HG03196 (cell line): ENCODE results near the gene C1RL.

Source experiments
- ATAC-seq: cut with Tn5 transposase; IDR thresholded peaks from one replicate; pipeline ENCODE4 v1.9.1; 2021; ENCODE audit not compliant: unreplicated experiment

Gene C1RL

GRCh38 chr12:7093486-7093885 is 15.5 kb downstream of the C1RL start:
- no peak for ATAC-seq

GRCh38 chr12:7092986-7093460 is 16.0 kb downstream of the C1RL start:
- ATAC-seq: no peak

GRCh38 chr12:7092229-7092985 is 16.6 kb downstream of the C1RL start, which contains the start of gene C1R:
TSS of gene C1R (minus strand) at chr12:7092445. CDS start at chr12:7092388, 57 bp downstream.
- ATAC-seq: no peak

- no peak for ATAC-seq
These were observed 17.3 kb downstream of the C1RL start for GRCh38 chr12:7091660-7092228.

- ATAC-seq: no peak
These were observed 17.8 kb downstream of the C1RL start for GRCh38 chr12:7091171-7091570.

- ATAC-seq: no peak
These were observed 18.6 kb downstream of the C1RL start for GRCh38 chr12:7090222-7090998.

- no peak for ATAC-seq
These were observed 19.7 kb downstream of the C1RL start for GRCh38 chr12:7089196-7089871.

- no peak for ATAC-seq
These were observed 25.9 kb downstream of the C1RL start for GRCh38 chr12:7083125-7083524.

GRCh38 chr12:7081037-7081436 is 28.0 kb downstream of the C1RL start:
- no peak for ATAC-seq

- no peak for ATAC-seq
These were observed 29.2 kb downstream of the C1RL start for GRCh38 chr12:7079826-7080125.

GRCh38 chr12:7078163-7078562 is 30.9 kb downstream of the C1RL start:
- ATAC-seq: no peak

GRCh38 chr12:7076493-7076892 is 32.5 kb downstream of the C1RL start:
- no peak for ATAC-seq

- ATAC-seq: no peak
These were observed 33.1 kb downstream of the C1RL start for GRCh38 chr12:7075939-7076338.

GRCh38 chr12:7075518-7075917 is 33.5 kb downstream of the C1RL start:
- no peak for ATAC-seq

- ATAC-seq: no peak
These were observed 35.1 kb downstream of the C1RL start for GRCh38 chr12:7073946-7074345.

GRCh38 chr12:7072554-7072953 is 36.5 kb downstream of the C1RL start:
- no peak for ATAC-seq

GRCh38 chr12:7072035-7072434 is 37.0 kb downstream of the C1RL start:
- no peak for ATAC-seq

GRCh38 chr12:7069386-7069785 is 39.6 kb downstream of the C1RL start:
- no peak for ATAC-seq

GRCh38 chr12:7068994-7069346 is 40.0 kb downstream of the C1RL start:
- no peak for ATAC-seq

GRCh38 chr12:7068240-7068993 is 40.6 kb downstream of the C1RL start:
- ATAC-seq: no peak

GRCh38 chr12:7067096-7067495 is 41.9 kb downstream of the C1RL start:
- no peak for ATAC-seq
